ENCODE measurements around the gene KLHL40. TPM values are rescaled to one million over a fixed set of nuclear protein-coding genes. Genes with fewer than 3 reads are reported as not detected.

Gene KLHL40
- polyA plus RNA-seq, 1 donor from 2014 or later: not detected

GRCh38 chr3:42711491-42712343 is 26.4 kb downstream of the KLHL40 start:
- no peak overlapping the region for H3K9ac ChIP-seq (ENCODE audit: low read length)
- no peaks in the 10 kb centered on the region for H3K36me3 ChIP-seq (ENCODE audit: insufficient read depth, low read length)
- TF ChIP-seq POLR2AphosphoS5 (IDR thresholded peaks at IDR 0.05) (no peak), CTCF (IDR thresholded peaks at IDR 0.05; ENCODE audit: poor library complexity, severe bottlenecking) (no peak)
- no peaks in the 10 kb centered on the region for H4K20me1 ChIP-seq (ENCODE audit: insufficient read depth)
- H3K4me3 ChIP-seq (ENCODE audit: low read length): no peak overlapping the region
- H3K4me2 ChIP-seq (ENCODE audit: low read length): no peak overlapping the region
- H3K9me2 ChIP-seq (ENCODE audit: insufficient read depth, low read length): no peaks in the 10 kb centered on the region
- H3K79me2 ChIP-seq (replicated peaks; ENCODE audit: insufficient read depth, low read length): no peaks in the 10 kb centered on the region
- H3F3A ChIP-seq (ENCODE audit: insufficient read depth, low read length, poor library complexity, severe bottlenecking): no peaks in the 10 kb centered on the region
- H2AFZ ChIP-seq (ENCODE audit: low read depth, low read length): no peak overlapping the region
- no peaks in the 10 kb centered on the region for H3K9me3 ChIP-seq (ENCODE audit: low read length)
- no peaks in the 10 kb centered on the region for H3K27me3 ChIP-seq (ENCODE audit: insufficient read depth, low read depth, low read length)
- H3K27ac ChIP-seq (ENCODE audit: low read length): no peak overlapping the region

GRCh38 chr3:42712344-42712648 is 27.0 kb downstream of the KLHL40 start:
- no peaks in the 10 kb centered on the region for H3K79me2 ChIP-seq (replicated peaks; ENCODE audit: insufficient read depth, low read length)
- H3K27me3 ChIP-seq (ENCODE audit: insufficient read depth, low read depth, low read length): no peaks in the 10 kb centered on the region
- no peaks in the 10 kb centered on the region for H3K36me3 ChIP-seq (ENCODE audit: insufficient read depth, low read length)
- no peaks in the 10 kb centered on the region for H3F3A ChIP-seq (ENCODE audit: insufficient read depth, low read length, poor library complexity, severe bottlenecking)
- no peak overlapping the region for H3K9ac ChIP-seq (ENCODE audit: low read length)
- no peaks in the 10 kb centered on the region for H3K9me2 ChIP-seq (ENCODE audit: insufficient read depth, low read length)
- no peaks in the 10 kb centered on the region for H3K9me3 ChIP-seq (ENCODE audit: low read length)
- no peak overlapping the region for H2AFZ ChIP-seq (ENCODE audit: low read depth, low read length)
- no peak overlapping the region for H3K4me3 ChIP-seq (ENCODE audit: low read length)
- H3K4me2 ChIP-seq (ENCODE audit: low read length): no peak overlapping the region
- TF ChIP-seq RAD21 (conservative IDR thresholded peaks at IDR 0.05): no peak
- TF ChIP-seq EZH2 (IDR thresholded peaks at IDR 0.05; ENCODE audit: borderline replicate concordance, insufficient read depth, low read length, poor library complexity, severe bottlenecking): no peak
- no peak for TF ChIP-seq TAF1 (IDR thresholded peaks at IDR 0.05; ENCODE audit: low read depth)
- no peak for TF ChIP-seq MXI1 (conservative IDR thresholded peaks at IDR 0.05; ENCODE audit: poor library complexity, severe bottlenecking)
- no peak for TF ChIP-seq EP300 (conservative IDR thresholded peaks at IDR 0.05; ENCODE audit: poor library complexity, severe bottlenecking)
- TF ChIP-seq SMC3 (conservative IDR thresholded peaks at IDR 0.05; ENCODE audit: poor library complexity): no peak
- TF ChIP-seq CTCF (IDR thresholded peaks at IDR 0.05; ENCODE audit: poor library complexity, severe bottlenecking): no peak
- no peaks in the 10 kb centered on the region for H4K20me1 ChIP-seq (ENCODE audit: insufficient read depth)
- no peak overlapping the region for H3K27ac ChIP-seq (ENCODE audit: low read length)

- H3K4me3 ChIP-seq (ENCODE audit: low read length): no peak overlapping the region
- H3F3A ChIP-seq (ENCODE audit: insufficient read depth, low read length, poor library complexity, severe bottlenecking): no peaks in the 10 kb centered on the region
- H4K20me1 ChIP-seq (ENCODE audit: insufficient read depth): no peaks in the 10 kb centered on the region
- H3K27ac ChIP-seq (ENCODE audit: low read length): no peak overlapping the region
- no peak overlapping the region for H2AFZ ChIP-seq (ENCODE audit: low read depth, low read length)
- no peaks in the 10 kb centered on the region for H3K36me3 ChIP-seq (ENCODE audit: insufficient read depth, low read length)
- no peaks in the 10 kb centered on the region for H3K27me3 ChIP-seq (ENCODE audit: insufficient read depth, low read depth, low read length)
- no peak overlapping the region for H3K9ac ChIP-seq (ENCODE audit: low read length)
- H3K4me2 ChIP-seq (ENCODE audit: low read length): no peak overlapping the region
- H3K9me2 ChIP-seq (ENCODE audit: insufficient read depth, low read length): no peaks in the 10 kb centered on the region
- no peaks in the 10 kb centered on the region for H3K9me3 ChIP-seq (ENCODE audit: low read length)
- no peaks in the 10 kb centered on the region for H3K79me2 ChIP-seq (replicated peaks; ENCODE audit: insufficient read depth, low read length)
- TF ChIP-seq TAF1 (IDR thresholded peaks at IDR 0.05; ENCODE audit: low read depth): no peak
- TF ChIP-seq MXI1 (conservative IDR thresholded peaks at IDR 0.05; ENCODE audit: poor library complexity, severe bottlenecking): no peak
- TF ChIP-seq SMC3 (conservative IDR thresholded peaks at IDR 0.05; ENCODE audit: poor library complexity): no peak
- TF ChIP-seq EZH2 (IDR thresholded peaks at IDR 0.05; ENCODE audit: borderline replicate concordance, insufficient read depth, low read length, poor library complexity, severe bottlenecking): no peak
- TF ChIP-seq REST (IDR thresholded peaks at IDR 0.05; ENCODE audit: borderline replicate concordance): no peak
- TF ChIP-seq EP300 (conservative IDR thresholded peaks at IDR 0.05; ENCODE audit: poor library complexity, severe bottlenecking): no peak
- TF ChIP-seq CTCF (IDR thresholded peaks at IDR 0.05; ENCODE audit: poor library complexity, severe bottlenecking): no peak
- no peak for TF ChIP-seq POLR2AphosphoS5 (IDR thresholded peaks at IDR 0.05)
- TF ChIP-seq RAD21 (conservative IDR thresholded peaks at IDR 0.05): no peak
These were observed 27.5 kb downstream of the KLHL40 start for GRCh38 chr3:42712688-42713372.
